Activated B cell treated with CpG ODN at 0.5 μM for 24 hours (primary cell): Measurements from ENCODE around the gene ID4. TPM values are rescaled to one million over a fixed set of nuclear protein-coding genes. Genes with fewer than 3 reads are reported as not detected.

ENCODE experiments used
- ATAC-seq: fragments of 200-7000 bp; cut with Tn5 transposase; one replicate; pipeline ENCODE4 v1.10.0; 2021; ENCODE audit warnings: low read depth, mild to moderate bottlenecking, moderate library complexity
- CTCF ChIA-PET: fragments of 350-600 bp; sonication (Branson Sonifier 250); formaldehyde crosslinking; loops from one replicate; lab custom pipeline; 2021; ENCODE audit warnings: antibody characterized with exemption; lab: Charles Lee
- POLR2A ChIA-PET: fragments of 350-600 bp; sonication (Branson Sonifier 250); formaldehyde crosslinking; loops from one replicate; lab custom pipeline; 2021; ENCODE audit warnings: antibody characterized with exemption; lab: Charles Lee
- DNase-seq: peaks from one replicate; pipeline ENCODE4 v3.0.0; 2022
- H3K27ac Mint-ChIP-seq: one replicate; pipeline ENCODE4 v1.8.0; 2020; ENCODE audit warnings: mixed read lengths
- H3K27me3 Mint-ChIP-seq: one replicate; pipeline ENCODE4 v1.8.0; 2021; ENCODE audit warnings: mixed read lengths
- H3K36me3 Mint-ChIP-seq: one replicate; pipeline ENCODE4 v1.8.0; 2021; ENCODE audit warnings: low read depth, mixed read lengths
- H3K4me1 Mint-ChIP-seq: one replicate; pipeline ENCODE4 v1.8.0; 2021; ENCODE audit warnings: mixed read lengths
- H3K4me3 Mint-ChIP-seq: one replicate; pipeline ENCODE4 v1.8.0; 2020; ENCODE audit warnings: mild to moderate bottlenecking, mixed read lengths
- H3K9me3 Mint-ChIP-seq: one replicate; pipeline ENCODE4 v1.8.0; 2020; ENCODE audit warnings: mixed read lengths
- CTCF ChIP-seq: fragments of 200-600 bp; IDR thresholded peaks from one replicate; pipeline ENCODE4 v1.8.0; 2022; ENCODE audit warnings: antibody characterized with exemption, mild to moderate bottlenecking
- intact Hi-C: fragments of 100-400 bp; cut with micrococcal nuclease; formaldehyde crosslinking; loops from one replicate; pipeline ENCODE4 v1.15.1; 2024
- total RNA-seq: library from RNA; stranded (reverse); gene quantifications from 2 replicates; pipeline ENCODE4 v1.2.3, GENCODE V29; 2022

The ID4 gene
- total RNA-seq, 1 donor from 2014 or later = not detected

GRCh38 chr6:19880066-19880465 is 42.9 kb downstream of the ID4 start:
- POLR2A ChIA-PET = no interaction called here
- Mint-ChIP-seq H3K27ac (no peak overlapping the region), H3K36me3 (no peaks in the 10 kb centered on the region), H3K9me3 (peaks cover 3% of the 10 kb centered on the region), H3K4me3 (no peak overlapping the region), H3K27me3 (no peaks in the 10 kb centered on the region), H3K4me1 (no peaks in the 10 kb centered on the region)
- no peak for TF ChIP-seq CTCF
- no peak for DNase-seq
- CTCF ChIA-PET = no interaction called here
- intact Hi-C loops = no loop called here
- ATAC-seq = no peak

GRCh38 chr6:19891451-19891850 is 54.3 kb downstream of the ID4 start:
- intact Hi-C loops = no loop called here
- no peak overlapping the region for H3K27ac Mint-ChIP-seq
- no peaks in the 10 kb centered on the region for H3K27me3 Mint-ChIP-seq
- POLR2A ChIA-PET = no interaction called here
- no peak for TF ChIP-seq CTCF
- CTCF ChIA-PET = no interaction called here
- no peak overlapping the region for H3K4me3 Mint-ChIP-seq
- ATAC-seq (no peak), DNase-seq (no peak)
- H3K36me3 Mint-ChIP-seq = no peaks in the 10 kb centered on the region
- H3K9me3 Mint-ChIP-seq = peaks cover 5% of the 10 kb centered on the region
- no peaks in the 10 kb centered on the region for H3K4me1 Mint-ChIP-seq
